Measurements from ENCODE around the gene NPDC1. TPM values are rescaled to one million over a fixed set of nuclear protein-coding genes. Genes with fewer than 3 reads are reported as not detected.

Gene NPDC1
- total and polyA plus RNA-seq, 12 donors: 5.1 to 311 (median 43.3) TPM

- H3K27me3 ChIP-seq: no peaks in the 10 kb centered on the region
- no peak overlapping the region for H3K27ac ChIP-seq
- H3K4me1 ChIP-seq (replicated peaks in 1 of 2): peaks cover 9 to 22% of the 10 kb centered on the region in 2 donors
- no peak overlapping the region for H3K4me3 ChIP-seq
- H3K36me3 ChIP-seq (replicated peaks in 1 of 2): no peaks in the 10 kb centered on the region
- DNase-seq: peak in 2 of 7 donors; percentile 38 to 91
- intact Hi-C loops (cut with DNase I): loop anchor here in 1 of 2 donors (5.0 kb wide), 1 partner anchor 73 kb away; the partner anchor contains the start of gene LCN12
- TF ChIP-seq POLR2A (IDR thresholded peaks at IDR 0.05) (no peak), CTCF (IDR thresholded peaks at IDR 0.05) (no peak)
- 60 to 77% (median 69%) methylated on average over 8 to 21 of the region's 21 CpGs; no CpG with 5 or more reads in 1 of the 4 donors for WGBS, 4 donors
- no peaks in the 10 kb centered on the region for H3K9me3 ChIP-seq (replicated peaks in 1 of 3)
Measured at GRCh38 chr9:137025517-137025966, 20.4 kb downstream of the NPDC1 start.

DNA sequence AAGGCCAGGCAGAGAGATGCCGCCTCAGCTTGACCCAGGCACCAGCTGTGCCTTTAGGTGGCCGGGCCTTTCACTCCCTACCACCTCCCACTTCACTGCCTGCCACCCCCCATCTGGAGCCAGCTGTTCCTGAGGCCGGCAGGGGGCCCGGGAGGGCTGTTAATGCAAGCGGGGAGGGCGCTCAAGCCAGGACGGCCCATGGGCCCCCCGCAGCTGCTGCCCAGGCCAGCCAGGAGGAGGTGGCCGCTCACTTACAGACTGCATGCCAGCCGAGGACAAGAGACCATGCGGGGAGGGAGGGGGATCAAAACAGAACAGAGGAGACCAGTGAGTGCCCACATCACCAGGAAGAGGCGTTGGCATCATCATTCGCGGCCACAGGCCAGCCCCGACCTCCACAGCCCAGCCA, 22.4 kb downstream of the NPDC1 start:
- Histone ChIP-seq H3K9me3 (replicated peaks in 1 of 3) (no peaks in the 10 kb centered on the region), H3K27ac (no peak overlapping the region), H3K27me3 (no peaks in the 10 kb centered on the region), H3K4me1 (replicated peaks in 1 of 2) (peaks cover 3 to 13% of the 10 kb centered on the region in 2 donors), H3K4me3 (no peak overlapping the region), H3K36me3 (replicated peaks in 1 of 2) (no peaks in the 10 kb centered on the region)
- no peak for TF ChIP-seq POLR2A (IDR thresholded peaks at IDR 0.05)
- TF ChIP-seq CTCF (IDR thresholded peaks at IDR 0.05): no peak
- DNase-seq: no peak
- WGBS, 4 donors: 83 to 93% (median 91%) methylated on average over 3 to 15 of the region's 15 CpGs
- intact Hi-C loops (cut with DNase I): loop anchor here in 1 of 2 donors (5.0 kb wide), 1 partner anchor 66 kb away; no protein-coding TSS in a partner anchor

DNA sequence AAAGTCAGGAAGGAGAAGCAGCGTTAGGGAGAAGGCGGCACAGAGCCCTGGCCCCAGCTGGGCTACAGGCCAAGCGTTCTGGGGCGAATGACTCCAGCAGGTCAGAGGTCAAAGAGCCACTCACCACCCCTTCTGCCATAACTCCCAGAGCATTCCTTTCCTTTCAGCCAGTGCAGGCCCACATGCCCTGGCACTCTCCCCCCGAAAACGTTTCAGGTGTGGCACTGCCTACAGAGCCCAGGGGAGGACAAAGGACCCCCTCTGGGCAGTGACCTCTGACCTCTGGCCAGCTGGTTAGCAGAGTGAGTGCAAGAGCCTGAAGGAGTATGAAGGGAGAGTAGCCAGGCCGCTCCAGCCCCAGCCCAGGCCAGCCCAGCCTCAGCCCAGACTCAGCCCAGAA, 22.8 kb downstream of the NPDC1 start:
- TF ChIP-seq POLR2A (IDR thresholded peaks at IDR 0.05) (no peak), CTCF (IDR thresholded peaks at IDR 0.05) (no peak)
- H3K4me1 ChIP-seq (replicated peaks in 1 of 2): peaks cover 0 to 10% of the 10 kb centered on the region in 2 donors
- H3K27ac ChIP-seq: peak overlapping the region in 1 of 5 donors; percentile 10
- DNase-seq: no peak
- H3K36me3 ChIP-seq (replicated peaks in 1 of 2): no peaks in the 10 kb centered on the region
- 71 to 79% (median 75%) methylated on average over 6 to 7 of the region's 7 CpGs for WGBS, 4 donors
- no peaks in the 10 kb centered on the region for H3K9me3 ChIP-seq (replicated peaks in 1 of 3)
- H3K27me3 ChIP-seq: no peaks in the 10 kb centered on the region
- intact Hi-C loops (cut with DNase I): loop anchor here in 1 of 2 donors (5.0 kb wide), 1 partner anchor 66 kb away; no protein-coding TSS in a partner anchor
- no peak overlapping the region for H3K4me3 ChIP-seq

- H3K27ac ChIP-seq: peak overlapping the region in 1 of 5 donors; percentile 22
- H3K27me3 ChIP-seq: no peaks in the 10 kb centered on the region
- TF ChIP-seq CTCF (IDR thresholded peaks at IDR 0.05) (no peak), POLR2A (IDR thresholded peaks at IDR 0.05) (no peak)
- no peaks in the 10 kb centered on the region for H3K9me3 ChIP-seq (replicated peaks in 1 of 3)
- 85 to 94% (median 92%) methylated on average over 10 to 23 of the region's 23 CpGs for WGBS, 4 donors
- no peak overlapping the region for H3K4me3 ChIP-seq
- peaks cover 0 to 4% of the 10 kb centered on the region in 2 donors for H3K36me3 ChIP-seq (replicated peaks in 1 of 2)
- intact Hi-C loops (cut with DNase I): loop anchor here in 1 of 2 donors (5.0 kb wide), 1 partner anchor 65 kb away; no protein-coding TSS in a partner anchor
- no peak for DNase-seq
- peaks cover 0 to 10% of the 10 kb centered on the region in 2 donors for H3K4me1 ChIP-seq (replicated peaks in 1 of 2)
Measured at GRCh38 chr9:137022662-137023008, 23.3 kb downstream of the NPDC1 start.
